Neuronal stem cell (in vitro differentiated cells): Measurements from ENCODE around the gene ATN1.

Experiments
- DNase-seq: peaks from one replicate; pipeline ENCODE4 v3.0.0-alpha.2; 2013; ENCODE audit warnings: low spot score
- H2AFZ ChIP-seq: one replicate; pipeline ENCODE4 v1.6.1; 2013; ENCODE audit warnings: mild to moderate bottlenecking, low read length, inconsistent platforms
- H2AK5ac ChIP-seq: 2 replicates; pipeline ENCODE4 v1.6.1; 2013; ENCODE audit warnings: low read depth, mild to moderate bottlenecking, inconsistent platforms, low read length, moderate library complexity, mixed read lengths
- H2BK120ac ChIP-seq: 2 replicates; pipeline ENCODE4 v1.6.1; 2013; ENCODE audit warnings: low read depth, mild to moderate bottlenecking, inconsistent platforms, low read length, moderate library complexity, mixed read lengths
- H2BK12ac ChIP-seq: one replicate; pipeline ENCODE4 v1.6.1; 2013; ENCODE audit warnings: low read length, inconsistent platforms
- H2BK15ac ChIP-seq: 2 replicates; pipeline ENCODE4 v1.6.1; 2013; ENCODE audit warnings: mild to moderate bottlenecking, low read length, inconsistent platforms, mixed read lengths
- H2BK5ac ChIP-seq: one replicate; pipeline ENCODE4 v1.6.1; 2013; ENCODE audit warnings: inconsistent platforms, mild to moderate bottlenecking, low read length, moderate library complexity
- H3K14ac ChIP-seq: one replicate; pipeline ENCODE4 v1.6.1; 2013; ENCODE audit warnings: low read length, inconsistent platforms
- H3K18ac ChIP-seq: 2 replicates; pipeline ENCODE4 v1.6.1; 2013; ENCODE audit warnings: low read length, inconsistent platforms
- H3K23ac ChIP-seq: 2 replicates; pipeline ENCODE4 v1.6.1; 2013; ENCODE audit warnings: low read depth, mild to moderate bottlenecking, mixed read lengths, low read length, inconsistent platforms; ENCODE audit not compliant: poor library complexity
- H3K27ac ChIP-seq: replicated peaks from 3 replicates; pipeline ENCODE4 v1.5.1; 2013; ENCODE audit warnings: low read length, inconsistent platforms
- H3K27me3 ChIP-seq, 3 experiments: 2 replicates each; pipeline ENCODE4 v1.6.1; 2013; ENCODE audit warnings: low read length in 3 of 3, mild to moderate bottlenecking in 2 of 3, inconsistent platforms in 1 of 3, low read depth in 1 of 3, mixed read lengths in 1 of 3, moderate library complexity in 1 of 3; ENCODE audit not compliant: control insufficient read depth in 3 of 3, insufficient read depth in 3 of 3
- H3K36me3 ChIP-seq, 2 donors: replicated peaks in 1 of 2; 2 replicates each; pipeline ENCODE4 v1.6.1; 2013; ENCODE audit warnings: low read length in 2 of 2; ENCODE audit not compliant: control insufficient read depth in 2 of 2, insufficient read depth in 2 of 2
- H3K4ac ChIP-seq: 2 replicates; pipeline ENCODE4 v1.6.1; 2013; ENCODE audit warnings: inconsistent platforms, mild to moderate bottlenecking, low read length, moderate library complexity
- H3K4me1 ChIP-seq, 2 donors: 1 replicate in 1 of 2; 2 replicates in 1 of 2; pipeline ENCODE4 v1.6.1; 2013; ENCODE audit warnings: low read length in 2 of 2, low read depth in 1 of 2; ENCODE audit not compliant: control insufficient read depth in 2 of 2, insufficient read depth in 1 of 2
- H3K4me2 ChIP-seq: one replicate; pipeline ENCODE4 v1.6.1; 2013; ENCODE audit warnings: mild to moderate bottlenecking, low read length, inconsistent platforms; ENCODE audit not compliant: insufficient read depth, poor library complexity, severe bottlenecking
- H3K4me3 ChIP-seq, 2 donors: 2 replicates each; pipeline ENCODE4 v1.5.1; 2013; ENCODE audit warnings: low read length in 2 of 2, mild to moderate bottlenecking in 2 of 2, inconsistent platforms in 1 of 2, moderate library complexity in 1 of 2
- H3K79me1 ChIP-seq: one replicate; pipeline ENCODE4 v1.6.1; 2013; ENCODE audit warnings: low read depth, mild to moderate bottlenecking, inconsistent platforms, low read length, moderate library complexity
- H3K9ac ChIP-seq: one replicate; pipeline ENCODE4 v1.6.1; 2013; ENCODE audit warnings: mild to moderate bottlenecking, low read depth, low read length, inconsistent platforms; ENCODE audit not compliant: poor library complexity
- H3K9me3 ChIP-seq, 2 donors: replicated peaks in 1 of 2; 2 replicates each; pipeline versions ENCODE3 to v1.6.1; 2013; ENCODE audit warnings: low read length in 2 of 2, mild to moderate bottlenecking in 2 of 2, inconsistent platforms in 1 of 2, low read depth in 1 of 2, mixed read lengths in 1 of 2, moderate library complexity in 1 of 2; ENCODE audit not compliant: control insufficient read depth in 2 of 2, insufficient read depth in 1 of 2
- H4K8ac ChIP-seq: one replicate; pipeline ENCODE4 v1.6.1; 2013; ENCODE audit warnings: low read depth, mild to moderate bottlenecking, inconsistent platforms, low read length, moderate library complexity
- H4K91ac ChIP-seq: one replicate; pipeline ENCODE4 v1.6.1; 2013; ENCODE audit warnings: low read length, low read depth, mild to moderate bottlenecking, inconsistent platforms; ENCODE audit not compliant: poor library complexity
- WGBS, 2 donors: extraction: QIAGEN DNeasy Blood & Tissue Kit; methylation state at CpG; one replicate each; pipeline ENCODE4 v1.1.7; 2013; ENCODE audit warnings: missing lambda C conversion rate in 2 of 2, mixed read lengths in 1 of 2; ENCODE audit not compliant: insufficient read length in 2 of 2, insufficient replicate concordance in 1 of 2; ENCODE audit errors: extremely low coverage in 2 of 2; 5-methylcytosine and 5-hydroxymethylcytosine counted together

The ATN1 gene

DNA sequence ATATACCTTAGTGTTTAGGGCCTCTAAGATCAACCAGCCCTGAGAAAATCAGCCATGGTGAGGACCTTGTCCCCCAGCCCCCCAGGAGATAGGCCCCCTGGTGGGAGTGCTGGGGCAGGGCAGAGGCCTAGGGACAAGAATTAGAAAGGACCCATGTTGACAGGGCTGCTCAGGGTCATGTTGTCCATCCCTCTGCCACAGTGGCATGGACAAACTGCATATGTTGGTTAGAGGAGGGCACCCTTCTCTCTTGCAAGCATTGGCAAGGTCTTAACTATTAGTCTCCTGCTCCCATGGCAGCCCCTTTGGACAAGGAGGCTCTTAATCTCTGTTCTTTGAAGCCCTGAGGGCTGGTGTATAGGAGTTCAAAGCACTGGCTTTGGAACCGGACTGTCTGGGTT, 22.6 kb downstream of the ATN1 start:
- H3K4me3 ChIP-seq: no peak overlapping the region
- no peak for DNase-seq
- no peaks in the 10 kb centered on the region for H3K9me3 ChIP-seq
- no peak overlapping the region for H3K14ac ChIP-seq
- no peak overlapping the region for H4K91ac ChIP-seq
- H3K9ac ChIP-seq: no peak overlapping the region
- no peak overlapping the region for H2BK5ac ChIP-seq
- no peak overlapping the region for H3K4ac ChIP-seq
- H2AK5ac ChIP-seq: no peak overlapping the region
- no peak overlapping the region for H3K23ac ChIP-seq
- H3K4me2 ChIP-seq: no peak overlapping the region
- no peak overlapping the region for H3K27ac ChIP-seq
- WGBS, 2 donors: no CpG with 5 or more reads among the region's 1 CpG
- H2BK15ac ChIP-seq: no peak overlapping the region
- no peak overlapping the region for H2BK120ac ChIP-seq
- H3K4me1 ChIP-seq: peaks cover 10 to 19% of the 10 kb centered on the region in 2 donors
- no peaks in the 10 kb centered on the region for H3K79me1 ChIP-seq
- no peak overlapping the region for H2AFZ ChIP-seq
- H2BK12ac ChIP-seq: no peak overlapping the region
- H3K36me3 ChIP-seq: peaks cover under 1 to 18% of the 10 kb centered on the region in 2 donors
- H4K8ac ChIP-seq: no peak overlapping the region
- H3K27me3 ChIP-seq: no peaks in the 10 kb centered on the region
- H3K18ac ChIP-seq: no peak overlapping the region

DNA sequence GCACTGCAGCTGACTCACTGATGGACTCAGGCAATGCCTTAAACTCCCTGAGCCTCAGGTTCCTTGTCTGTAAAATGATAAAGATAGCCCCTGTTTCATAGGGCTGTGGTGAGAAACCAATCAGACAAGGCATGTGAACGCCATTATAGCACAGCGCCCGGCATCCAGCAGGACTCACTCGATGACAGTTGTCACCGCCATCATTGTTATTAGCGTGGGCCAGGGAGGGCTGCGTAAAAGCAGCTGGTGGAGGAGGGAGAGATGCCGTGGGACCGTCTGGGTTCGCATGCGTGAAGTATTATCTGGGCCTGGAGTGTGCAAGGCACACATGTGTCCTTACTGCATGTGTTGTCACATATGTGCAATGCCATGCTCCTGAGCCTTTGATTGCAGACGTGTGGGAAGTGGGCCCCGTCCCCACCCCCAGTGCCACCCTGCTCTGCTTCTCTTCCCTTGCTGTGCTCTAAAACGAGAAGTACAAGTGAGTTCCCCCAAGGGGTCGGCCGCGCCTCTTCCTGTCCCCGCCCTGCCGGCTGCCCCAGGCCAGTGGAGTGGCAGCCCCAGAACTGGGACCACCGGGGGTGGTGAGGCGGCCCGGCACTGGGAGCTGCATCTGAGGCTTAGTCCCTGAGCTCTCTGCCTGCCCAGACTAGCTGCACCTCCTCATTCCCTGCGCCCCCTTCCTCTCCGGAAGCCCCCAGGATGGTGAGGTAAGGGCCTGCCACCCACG, 23.2 kb downstream of the ATN1 start, which contains the start of gene PTPN6:
TSS of gene PTPN6 (plus strand) at position 546 of the 730 bp plus-strand sequence. CDS start at position 703, 157 bp downstream.
- Histone ChIP-seq H2BK120ac (no peak within 1 kb of the TSS), H4K91ac (peak within 1 kb of the TSS; percentile 59), H3K4ac (no peak within 1 kb of the TSS), H3K9me3 (no peaks in the 10 kb centered on the region), H3K36me3 (peaks cover 0 to 12% of the 10 kb centered on the region in 2 donors), H2BK15ac (peak within 1 kb of the TSS; percentile 28), H3K4me2 (no peak within 1 kb of the TSS), H3K14ac (peak within 1 kb of the TSS; percentile 58), H3K23ac (peak within 1 kb of the TSS; percentile 69), H2BK5ac (peak within 1 kb of the TSS; percentile 45), H3K4me3 (no peak within 1 kb of the TSS), H3K79me1 (no peaks in the 10 kb centered on the region), H3K18ac (peak within 1 kb of the TSS; percentile 63), H3K27ac (no peak within 1 kb of the TSS), H3K27me3 (no peaks in the 10 kb centered on the region), H2AK5ac (peak within 1 kb of the TSS; percentile 76), H3K9ac (peak within 1 kb of the TSS; percentile 45), H3K4me1 (peaks cover 7 to 19% of the 10 kb centered on the region in 2 donors), H2BK12ac (no peak within 1 kb of the TSS), H2AFZ (peak within 1 kb of the TSS; percentile 80), H4K8ac (peak within 1 kb of the TSS; percentile 23)
- no peak for DNase-seq
- no CpG with 5 or more reads among the region's 25 CpGs for WGBS, 2 donors

- no peak for DNase-seq
- Histone ChIP-seq H4K8ac (no peak overlapping the region), H2AFZ (peak overlapping the region; percentile 80), H3K4ac (no peak overlapping the region), H2BK15ac (peak overlapping the region; percentile 28), H3K18ac (peak overlapping the region; percentile 60), H3K27me3 (no peaks in the 10 kb centered on the region), H3K9ac (no peak overlapping the region), H2BK12ac (no peak overlapping the region), H3K4me2 (no peak overlapping the region), H3K9me3 (no peaks in the 10 kb centered on the region), H2AK5ac (peak overlapping the region; percentile 76), H3K23ac (peak overlapping the region; percentile 69), H4K91ac (peak overlapping the region; percentile 59), H3K36me3 (peaks cover 0 to 7% of the 10 kb centered on the region in 2 donors), H2BK120ac (no peak overlapping the region), H3K14ac (peak overlapping the region; percentile 58), H3K4me1 (peaks cover 4 to 19% of the 10 kb centered on the region in 2 donors), H3K4me3 (no peak overlapping the region), H3K27ac (no peak overlapping the region), H3K79me1 (no peaks in the 10 kb centered on the region), H2BK5ac (peak overlapping the region; percentile 45)
- no CpG with 5 or more reads among the region's 20 CpGs for WGBS, 2 donors
These were observed 23.9 kb downstream of the ATN1 start for GRCh38 chr12:6951551-6952120.

- Histone ChIP-seq H3K4me2 (no peak overlapping the region), H3K4me3 (no peak overlapping the region), H2BK120ac (no peak overlapping the region), H2BK5ac (peak overlapping the region; percentile 32), H4K91ac (peak overlapping the region; percentile 41), H3K79me1 (no peaks in the 10 kb centered on the region), H2AFZ (peak overlapping the region; percentile 80), H3K4ac (no peak overlapping the region), H3K18ac (peak overlapping the region; percentile 63), H3K27ac (no peak overlapping the region), H3K9me3 (no peaks in the 10 kb centered on the region), H3K36me3 (peaks cover 0 to under 1% of the 10 kb centered on the region in 2 donors), H3K14ac (no peak overlapping the region), H4K8ac (peak overlapping the region; percentile 23), H3K23ac (no peak overlapping the region), H2AK5ac (peak overlapping the region; percentile 76), H2BK12ac (no peak overlapping the region), H3K9ac (no peak overlapping the region), H3K27me3 (no peaks in the 10 kb centered on the region), H3K4me1 (peaks cover 2 to 19% of the 10 kb centered on the region in 2 donors), H2BK15ac (no peak overlapping the region)
- DNase-seq: no peak
- WGBS, 2 donors: no CpG with 5 or more reads among the region's 22 CpGs
These were observed 24.5 kb downstream of the ATN1 start for GRCh38 chr12:6952121-6952862.
